GM18868 (cell line): ENCODE data around the gene KRT15.

Source experiments
- ATAC-seq: cut with Tn5 transposase; IDR thresholded peaks from one replicate; pipeline ENCODE4 v1.9.1; 2021; ENCODE audit warnings: mild to moderate bottlenecking, moderate library complexity; ENCODE audit not compliant: unreplicated experiment

KRT15 gene

GRCh38 chr17:41527063-41528023 is 8.7 kb upstream of the KRT15 start:
- ATAC-seq: no peak

GRCh38 chr17:41524261-41524660 is 5.6 kb upstream of the KRT15 start:
- no peak for ATAC-seq

GRCh38 chr17:41523787-41524186 is 5.1 kb upstream of the KRT15 start:
- no peak for ATAC-seq

GRCh38 chr17:41523225-41523593 is 4.5 kb upstream of the KRT15 start:
- ATAC-seq: no peak

DNA sequence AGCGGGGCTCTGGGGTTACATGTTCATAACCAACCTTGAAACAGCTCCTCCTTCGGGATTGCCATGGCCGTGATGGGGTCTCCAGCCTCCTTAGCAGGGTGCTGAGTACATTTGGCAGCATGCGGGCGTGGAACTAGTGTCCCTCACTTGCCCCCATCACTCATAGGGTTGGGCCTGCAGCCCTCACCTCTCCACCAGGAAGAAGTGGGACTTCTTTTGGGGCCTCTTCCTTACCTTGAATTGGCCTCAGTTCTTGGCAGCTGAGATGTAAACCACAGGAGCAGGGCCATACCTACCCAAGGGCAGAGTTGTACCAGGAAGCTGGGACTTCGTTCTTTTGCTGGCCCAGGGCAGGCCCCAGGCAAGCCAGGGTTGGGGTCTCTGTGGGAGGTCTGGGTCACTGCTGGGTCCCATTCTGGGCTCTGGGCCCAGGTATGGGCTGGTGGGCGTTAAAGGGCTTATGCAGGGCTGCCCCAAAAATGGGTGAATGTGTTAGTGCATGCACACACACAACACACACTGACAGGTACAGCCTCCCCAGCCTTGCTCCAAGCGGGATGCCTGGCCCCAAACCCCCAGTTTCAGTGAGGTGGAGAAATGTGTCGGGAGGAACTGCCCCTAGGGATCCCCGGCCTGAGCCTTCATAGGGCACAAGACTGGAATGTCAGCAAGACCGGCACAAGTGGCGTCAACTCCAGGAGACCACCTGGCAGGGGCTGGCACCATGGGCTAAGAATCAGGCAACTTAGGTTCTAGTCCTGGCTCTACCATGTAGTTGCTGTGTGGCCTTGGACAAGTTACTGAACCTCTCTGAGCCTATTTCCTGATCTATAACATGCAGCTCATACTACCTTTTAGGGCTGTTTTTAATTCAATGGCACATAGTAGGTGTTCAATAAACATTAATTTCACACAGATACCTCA is 3.9 kb upstream of the KRT15 start:
- no peak for ATAC-seq

GRCh38 chr17:41521574-41522261 is 3.0 kb upstream of the KRT15 start:
- no peak for ATAC-seq

GRCh38 chr17:41520821-41521521 is 2.3 kb upstream of the KRT15 start:
- ATAC-seq: no peak

GRCh38 chr17:41519501-41520224 is 973 bp upstream of the KRT15 start:
- ATAC-seq: no peak

- no peak for ATAC-seq
Measured at GRCh38 chr17:41518031-41518430, 659 bp downstream of the KRT15 start.

DNA sequence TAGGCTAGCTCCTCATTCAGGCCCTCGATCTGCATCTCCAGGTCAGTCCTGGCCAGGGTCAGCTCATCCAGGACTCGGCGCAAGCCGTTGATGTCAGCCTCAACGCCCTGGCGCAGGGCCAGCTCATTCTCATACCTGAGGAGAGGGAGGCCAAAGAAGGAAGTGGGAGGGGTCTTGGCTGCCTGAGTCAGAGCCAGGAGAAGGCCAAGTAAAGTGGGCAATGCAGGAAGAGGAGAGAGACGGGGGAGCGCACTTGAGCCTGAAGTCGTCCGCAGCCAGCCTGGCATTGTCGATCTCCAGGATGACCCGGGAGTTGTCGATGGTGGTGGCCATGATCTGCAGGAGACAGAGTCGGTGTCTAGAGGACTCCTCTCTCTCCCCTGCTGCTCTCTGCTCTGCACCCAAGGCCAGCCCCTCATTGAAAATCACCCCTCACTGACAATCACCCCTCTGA is 1.8 kb downstream of the KRT15 start:
- no peak for ATAC-seq

DNA sequence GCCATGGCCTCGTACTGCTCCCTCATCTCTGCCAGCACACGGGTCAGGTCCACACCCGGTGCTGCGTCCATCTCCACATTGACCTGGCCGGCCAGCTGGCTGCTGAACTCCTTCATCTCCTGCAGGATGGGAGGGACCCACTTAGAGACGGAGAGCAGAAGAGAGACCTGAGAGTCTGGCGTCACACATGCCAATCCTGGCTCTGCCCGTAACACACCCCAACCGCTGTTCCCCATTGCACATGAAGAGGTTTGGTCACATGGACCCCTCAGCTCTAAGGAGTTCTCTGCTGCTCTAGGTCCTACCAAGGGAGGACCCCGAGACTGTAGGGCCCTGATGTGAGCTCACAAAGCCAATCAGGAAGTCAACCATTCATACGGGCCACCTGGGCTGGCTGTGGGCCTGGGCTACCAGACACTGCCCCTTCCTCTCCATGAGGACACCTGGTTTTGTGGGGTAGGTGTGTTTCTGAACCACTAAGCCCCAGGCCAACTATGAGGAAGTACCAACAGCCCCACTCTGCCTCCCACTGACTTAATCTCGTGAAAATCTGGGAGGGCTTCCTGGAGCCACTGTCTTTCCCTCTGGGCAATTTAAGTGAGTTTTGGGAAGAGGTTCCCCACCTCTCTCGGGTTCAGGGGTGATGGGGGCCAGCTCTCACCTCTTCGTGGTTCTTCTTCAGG is 2.4 kb downstream of the KRT15 start:
- ATAC-seq: no peak

DNA sequence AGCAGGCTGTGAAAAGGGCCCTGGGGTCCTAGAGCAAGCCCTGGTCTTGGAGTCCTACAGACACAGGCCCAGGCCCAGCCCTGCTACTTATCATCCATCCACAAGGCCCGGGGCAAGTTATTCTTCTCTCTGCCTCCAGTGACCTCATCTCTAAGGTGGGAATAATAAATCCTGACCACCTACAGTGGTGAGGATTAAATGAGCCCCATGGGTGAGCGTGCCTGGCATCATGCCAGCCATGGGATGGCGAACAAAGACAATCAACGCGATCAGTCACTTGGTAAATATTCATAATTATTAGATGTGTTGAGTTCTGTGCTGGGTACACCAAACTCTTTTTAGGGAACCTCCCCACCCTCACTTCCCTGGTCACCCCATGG is 5.5 kb downstream of the KRT15 start:
- ATAC-seq: no peak

DNA sequence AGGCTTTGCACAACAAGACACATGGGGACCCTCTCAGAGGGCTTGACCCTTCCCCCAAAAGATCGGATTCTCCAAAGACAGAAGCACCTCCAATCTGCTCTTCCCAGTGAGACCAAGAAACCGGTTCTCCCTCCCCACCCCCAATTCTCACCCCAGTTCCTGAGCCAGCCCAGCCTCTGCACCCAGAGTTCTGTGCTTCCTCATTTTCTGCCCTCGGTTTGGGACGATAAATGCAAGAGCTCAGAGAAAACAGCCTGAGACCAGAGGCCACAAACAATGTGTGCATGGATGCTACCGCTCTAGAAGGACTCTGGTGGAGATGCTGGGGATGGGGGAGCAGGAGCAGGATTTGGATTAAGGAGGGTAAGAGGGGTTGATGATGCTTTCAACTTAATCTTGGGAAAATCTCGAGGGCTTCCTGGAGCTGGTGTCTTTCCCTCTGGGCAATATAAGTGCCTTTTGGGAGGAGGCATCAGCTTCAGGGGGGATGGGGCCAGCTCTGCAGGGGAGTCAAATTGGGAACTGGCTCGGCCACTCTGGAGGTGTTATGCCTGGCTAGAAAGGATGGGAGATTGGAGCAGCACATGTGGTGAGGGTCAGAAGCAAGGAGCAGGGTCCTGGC is 6.0 kb downstream of the KRT15 start:
- no peak for ATAC-seq

DNA sequence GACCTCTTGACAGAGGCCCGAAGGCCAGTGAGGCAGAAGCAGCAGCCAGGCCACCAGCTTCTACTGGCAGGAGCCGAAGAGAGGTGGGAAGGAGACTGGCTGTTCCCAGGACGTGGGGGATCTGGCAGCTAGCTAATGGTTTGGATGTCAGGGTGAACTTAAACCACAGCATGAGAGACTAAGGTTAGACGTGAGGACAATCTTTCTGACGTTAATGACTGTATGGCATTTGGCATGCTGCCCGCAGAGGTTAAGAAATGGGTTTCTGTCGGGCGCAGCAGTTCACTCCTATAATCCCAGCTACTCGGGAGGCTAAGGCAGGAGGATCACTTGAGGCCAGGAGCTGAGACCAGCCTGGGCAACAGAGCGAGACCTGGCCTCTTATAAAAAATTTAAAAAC is 7.0 kb downstream of the KRT15 start:
- no peak for ATAC-seq

- ATAC-seq: no peak
Measured at GRCh38 chr17:41511116-41511515, 7.6 kb downstream of the KRT15 start.

GRCh38 chr17:41510251-41511065 is 8.2 kb downstream of the KRT15 start:
- no peak for ATAC-seq

- ATAC-seq: no peak
Measured at GRCh38 chr17:41507315-41507880, 11.3 kb downstream of the KRT15 start.
